Hepatocyte (in vitro differentiated cells): ENCODE results near the gene FOXA1.

ENCODE experiments used
- EZH2phosphoT487 ChIP-seq: fragments of 200-600 bp; sonication (generic); IDR thresholded peaks from one replicate; pipeline ENCODE4 v1.6.1; 2018; ENCODE audit warnings: antibody characterized with exemption, mild to moderate bottlenecking, low read depth, moderate library complexity; ENCODE audit not compliant: unreplicated experiment, severe bottlenecking
- TF ChIP-seq, protein P1 (sequence below): fragments of 200-600 bp; sonication (generic); IDR thresholded peaks from 2 replicates; pipeline ENCODE4 v1.5.1; 2016; ENCODE audit warnings: antibody characterized with exemption, mild to moderate bottlenecking; ENCODE audit not compliant: poor library complexity

DNA sequence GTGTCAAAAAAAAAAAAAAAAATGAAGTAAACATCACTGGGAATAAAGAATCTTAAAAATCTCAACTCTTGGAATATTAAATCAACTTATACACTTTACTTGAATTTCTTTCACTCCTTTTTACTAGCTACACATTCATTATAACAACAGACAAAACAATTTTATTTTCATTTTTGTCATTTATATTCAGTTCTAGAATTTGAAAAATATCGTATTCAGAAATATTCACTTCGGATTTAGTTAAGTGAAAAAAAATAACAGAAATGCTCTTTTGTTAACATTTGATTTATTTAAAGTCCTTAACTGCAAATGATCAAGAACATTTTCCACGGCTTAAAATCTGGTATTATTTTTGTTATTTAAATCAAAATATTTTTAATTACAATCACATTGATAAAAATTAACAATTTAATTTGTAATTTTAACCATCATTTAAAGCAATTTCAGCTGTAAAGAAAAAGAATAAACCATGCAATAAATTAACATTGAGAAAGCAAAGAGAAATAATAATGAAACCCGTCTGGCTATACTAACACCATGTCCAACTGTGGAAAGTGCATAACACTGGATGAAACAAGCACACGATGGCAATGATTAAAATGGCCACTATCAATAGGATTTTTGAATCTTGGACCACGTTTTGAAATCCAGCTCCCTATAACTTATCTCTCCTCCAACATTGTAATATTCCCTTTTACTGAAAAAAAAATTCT is 5.2 kb downstream of the FOXA1 start:
- TF ChIP-seq, protein P1, sequence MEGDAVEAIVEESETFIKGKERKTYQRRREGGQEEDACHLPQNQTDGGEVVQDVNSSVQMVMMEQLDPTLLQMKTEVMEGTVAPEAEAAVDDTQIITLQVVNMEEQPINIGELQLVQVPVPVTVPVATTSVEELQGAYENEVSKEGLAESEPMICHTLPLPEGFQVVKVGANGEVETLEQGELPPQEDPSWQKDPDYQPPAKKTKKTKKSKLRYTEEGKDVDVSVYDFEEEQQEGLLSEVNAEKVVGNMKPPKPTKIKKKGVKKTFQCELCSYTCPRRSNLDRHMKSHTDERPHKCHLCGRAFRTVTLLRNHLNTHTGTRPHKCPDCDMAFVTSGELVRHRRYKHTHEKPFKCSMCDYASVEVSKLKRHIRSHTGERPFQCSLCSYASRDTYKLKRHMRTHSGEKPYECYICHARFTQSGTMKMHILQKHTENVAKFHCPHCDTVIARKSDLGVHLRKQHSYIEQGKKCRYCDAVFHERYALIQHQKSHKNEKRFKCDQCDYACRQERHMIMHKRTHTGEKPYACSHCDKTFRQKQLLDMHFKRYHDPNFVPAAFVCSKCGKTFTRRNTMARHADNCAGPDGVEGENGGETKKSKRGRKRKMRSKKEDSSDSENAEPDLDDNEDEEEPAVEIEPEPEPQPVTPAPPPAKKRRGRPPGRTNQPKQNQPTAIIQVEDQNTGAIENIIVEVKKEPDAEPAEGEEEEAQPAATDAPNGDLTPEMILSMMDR: no peak
- TF ChIP-seq EZH2phosphoT487: peak; percentile 51
